Astrocyte (in vitro differentiated cells and primary cell): Measurements from ENCODE around the gene USP36. TPM values are rescaled to one million over a fixed set of nuclear protein-coding genes. Genes with fewer than 3 reads are reported as not detected.

Source experiments
- DNase-seq: peaks from one replicate; pipeline ENCODE4 v3.0.0-alpha.2; 2010; ENCODE audit warnings: low read depth
- FAIRE-seq: peaks from 2 replicates; lab custom pipeline; 2011; peaks lifted over from hg19 to GRCh38; lab: Jason Lieb, UNC
- H2AFZ ChIP-seq: 2 replicates; pipeline ENCODE4 v1.6.0; 2012; ENCODE audit warnings: low read depth, low read length, inconsistent platforms
- H3K27ac ChIP-seq: 2 replicates; pipeline ENCODE4 v1.5.1; 2011; ENCODE audit warnings: low read depth, low read length, inconsistent platforms
- H3K27me3 ChIP-seq: 2 replicates; pipeline ENCODE4 v1.6.0; 2011; ENCODE audit warnings: low read length, inconsistent platforms; ENCODE audit not compliant: insufficient read depth
- H3K36me3 ChIP-seq: 2 replicates; pipeline ENCODE4 v1.5.1; 2011; ENCODE audit warnings: low read length, inconsistent platforms; ENCODE audit not compliant: insufficient read depth
- H3K4me1 ChIP-seq: 2 replicates; pipeline ENCODE4 v1.5.1; 2011; ENCODE audit warnings: low read length, inconsistent platforms; ENCODE audit not compliant: insufficient read depth
- H3K4me2 ChIP-seq: 2 replicates; pipeline ENCODE4 v1.6.0; 2012; ENCODE audit warnings: low read length, inconsistent platforms
- H3K4me3 ChIP-seq: 2 replicates; pipeline ENCODE4 v1.5.1; 2011; ENCODE audit warnings: low read depth, mild to moderate bottlenecking, low read length, inconsistent platforms; ENCODE audit not compliant: insufficient read depth
- H3K79me2 ChIP-seq: 2 replicates; pipeline ENCODE4 v1.6.0; 2012; ENCODE audit warnings: mild to moderate bottlenecking, low read length, inconsistent platforms; ENCODE audit not compliant: insufficient read depth
- H3K9ac ChIP-seq: 2 replicates; pipeline ENCODE4 v1.6.0; 2012; ENCODE audit warnings: mild to moderate bottlenecking, low read length, inconsistent platforms
- H3K9me3 ChIP-seq: 2 replicates; pipeline ENCODE4 v1.5.1; 2012; ENCODE audit warnings: low read depth, mild to moderate bottlenecking, low read length, inconsistent platforms; ENCODE audit not compliant: insufficient read depth
- H4K20me1 ChIP-seq: 2 replicates; pipeline ENCODE4 v1.6.0; 2012; ENCODE audit warnings: low read length, inconsistent platforms; ENCODE audit not compliant: insufficient read depth
- H3K27ac Mint-ChIP-seq: one replicate; pipeline ENCODE4 v1.8.0; 2021; ENCODE audit warnings: mild to moderate bottlenecking, mixed read lengths; ENCODE audit not compliant: unreplicated experiment
- H3K27me3 Mint-ChIP-seq: one replicate; pipeline ENCODE4 v1.8.0; 2021; ENCODE audit warnings: low read depth, mixed read lengths; ENCODE audit not compliant: unreplicated experiment
- H3K36me3 Mint-ChIP-seq: one replicate; pipeline ENCODE4 v1.8.0; 2021; ENCODE audit warnings: low read depth, mixed read lengths; ENCODE audit not compliant: unreplicated experiment
- H3K4me1 Mint-ChIP-seq: one replicate; pipeline ENCODE4 v1.8.0; 2021; ENCODE audit warnings: low read depth, mixed read lengths; ENCODE audit not compliant: unreplicated experiment
- H3K4me3 Mint-ChIP-seq: one replicate; pipeline ENCODE4 v1.8.0; 2021; ENCODE audit warnings: mild to moderate bottlenecking, moderate library complexity, mixed read lengths; ENCODE audit not compliant: unreplicated experiment
- H3K9me3 Mint-ChIP-seq: one replicate; pipeline ENCODE4 v1.8.0; 2021; ENCODE audit warnings: mild to moderate bottlenecking, mixed read lengths; ENCODE audit not compliant: unreplicated experiment
- CTCF ChIP-seq: IDR thresholded peaks from 2 replicates; pipeline ENCODE4 v1.5.1; 2011; ENCODE audit warnings: low read depth, mild to moderate bottlenecking, inconsistent platforms, low read length, moderate library complexity; ENCODE audit not compliant: insufficient read depth
- EZH2 ChIP-seq: IDR thresholded peaks from 2 replicates; pipeline ENCODE4 v1.6.1; 2012; ENCODE audit warnings: mild to moderate bottlenecking, low read length, inconsistent platforms; ENCODE audit not compliant: insufficient read depth
- total RNA-seq: library from RNA; stranded (reverse); gene quantifications from 2 replicates; pipeline ENCODE4 v1.2.1, GENCODE V29; 2021

USP36 gene
- total RNA-seq, 1 donor from 2014 or later = 51.0 TPM

GRCh38 chr17:78823282-78824046 is 17.1 kb downstream of the USP36 start:
- H3K27ac ChIP-seq = peak overlapping the region; percentile 94
- H3K9me3 Mint-ChIP-seq = no peaks in the 10 kb centered on the region
- no peak overlapping the region for H3K27ac Mint-ChIP-seq
- H3K4me1 ChIP-seq = peaks cover 25% of the 10 kb centered on the region
- peaks cover 68% of the 10 kb centered on the region for H3K36me3 ChIP-seq
- peaks cover 41% of the 10 kb centered on the region for H4K20me1 ChIP-seq
- H3K27me3 ChIP-seq = no peaks in the 10 kb centered on the region
- DNase-seq = no peak
- H3K4me2 ChIP-seq = peak overlapping the region; percentile 74
- no peaks in the 10 kb centered on the region for H3K9me3 ChIP-seq
- H3K36me3 Mint-ChIP-seq = peaks cover 47% of the 10 kb centered on the region
- no peak overlapping the region for H2AFZ ChIP-seq
- peaks cover 52% of the 10 kb centered on the region for H3K79me2 ChIP-seq
- no peaks in the 10 kb centered on the region for H3K27me3 Mint-ChIP-seq
- no peak for FAIRE-seq
- H3K4me3 ChIP-seq = no peak overlapping the region
- TF ChIP-seq CTCF = peak; percentile 26
- TF ChIP-seq EZH2 = no peak
- peak overlapping the region; percentile 61 for H3K9ac ChIP-seq
- H3K4me1 Mint-ChIP-seq = peaks cover 25% of the 10 kb centered on the region
- peak overlapping the region; percentile 24 for H3K4me3 Mint-ChIP-seq

- Histone ChIP-seq H4K20me1 (peaks cover 34% of the 10 kb centered on the region), H3K9ac (peak overlapping the region; percentile 61), H3K27ac (peak overlapping the region; percentile 94), H3K9me3 (no peaks in the 10 kb centered on the region), H3K79me2 (peaks cover 49% of the 10 kb centered on the region), H3K36me3 (peaks cover 68% of the 10 kb centered on the region), H3K27me3 (no peaks in the 10 kb centered on the region), H3K4me3 (no peak overlapping the region), H3K4me1 (peaks cover 25% of the 10 kb centered on the region), H3K4me2 (peak overlapping the region; percentile 74), H2AFZ (no peak overlapping the region)
- TF ChIP-seq CTCF = no peak
- Mint-ChIP-seq H3K9me3 (no peaks in the 10 kb centered on the region), H3K4me3 (peak overlapping the region; percentile 13), H3K36me3 (peaks cover 40% of the 10 kb centered on the region), H3K27ac (peak overlapping the region; percentile 91), H3K4me1 (peaks cover 20% of the 10 kb centered on the region), H3K27me3 (no peaks in the 10 kb centered on the region)
- no peak for FAIRE-seq
- DNase-seq = peak; percentile 99
These were observed 18.1 kb downstream of the USP36 start for GRCh38 chr17:78822552-78822951.

- H4K20me1 ChIP-seq = peaks cover 34% of the 10 kb centered on the region
- peak overlapping the region; percentile 85 for H3K27ac Mint-ChIP-seq
- DNase-seq = peak; percentile 27
- H3K27me3 ChIP-seq = no peaks in the 10 kb centered on the region
- no peaks in the 10 kb centered on the region for H3K9me3 Mint-ChIP-seq
- FAIRE-seq = no peak
- H3K36me3 ChIP-seq = peaks cover 68% of the 10 kb centered on the region
- H3K36me3 Mint-ChIP-seq = peaks cover 39% of the 10 kb centered on the region
- no peak for TF ChIP-seq EZH2
- no peak overlapping the region for H3K4me3 ChIP-seq
- H3K27ac ChIP-seq = peak overlapping the region; percentile 94
- H3K9ac ChIP-seq = peak overlapping the region; percentile 61
- no peak overlapping the region for H3K4me3 Mint-ChIP-seq
- H3K27me3 Mint-ChIP-seq = no peaks in the 10 kb centered on the region
- peaks cover 20% of the 10 kb centered on the region for H3K4me1 Mint-ChIP-seq
- peaks cover 25% of the 10 kb centered on the region for H3K4me1 ChIP-seq
- peaks cover 50% of the 10 kb centered on the region for H3K79me2 ChIP-seq
- no peaks in the 10 kb centered on the region for H3K9me3 ChIP-seq
- peak overlapping the region; percentile 74 for H3K4me2 ChIP-seq
- H2AFZ ChIP-seq = no peak overlapping the region
These were observed 18.7 kb downstream of the USP36 start for GRCh38 chr17:78821961-78822360.
